ENCODE measurements around the gene ESRRG. TPM values are rescaled to one million over a fixed set of nuclear protein-coding genes. Genes with fewer than 3 reads are reported as not detected.

The ESRRG gene
- total and polyA plus RNA-seq, 12 donors: 1.2 to 18.0 (median 7.4) TPM

GRCh38 chr1:216464489-216464888, 258.7 kb downstream of the ESRRG start:
- TF ChIP-seq POLR2A (IDR thresholded peaks at IDR 0.05): no peak
- TF ChIP-seq CTCF (IDR thresholded peaks at IDR 0.05): no peak
- Histone ChIP-seq H3K27me3 (no peaks in the 10 kb centered on the region), H3K27ac (no peak overlapping the region), H3K4me3 (no peak overlapping the region), H3K36me3 (replicated peaks in 1 of 2) (no peaks in the 10 kb centered on the region), H3K4me1 (replicated peaks in 1 of 2) (no peaks in the 10 kb centered on the region), H3K9me3 (replicated peaks in 1 of 3) (no peaks in the 10 kb centered on the region)
- no peak for DNase-seq
- intact Hi-C loops (cut with DNase I): no loop called here
- WGBS, 4 donors: 44 to 59% (median 50%) methylated on average over 1 of the region's 1 CpG

- 50 to 57% (median 52%) methylated on average over 3 of the region's 3 CpGs for WGBS, 4 donors
- Histone ChIP-seq H3K27ac (no peak overlapping the region), H3K36me3 (replicated peaks in 1 of 2) (no peaks in the 10 kb centered on the region), H3K9me3 (replicated peaks in 1 of 3) (no peaks in the 10 kb centered on the region), H3K4me1 (replicated peaks in 1 of 2) (no peaks in the 10 kb centered on the region), H3K27me3 (no peaks in the 10 kb centered on the region), H3K4me3 (no peak overlapping the region)
- intact Hi-C loops (cut with DNase I): no loop called here
- no peak for DNase-seq
- TF ChIP-seq CTCF (IDR thresholded peaks at IDR 0.05) (no peak), POLR2A (IDR thresholded peaks at IDR 0.05) (no peak)
Measured at GRCh38 chr1:216462066-216462775, 261.0 kb downstream of the ESRRG start.

GRCh38 chr1:216461466-216461865, 261.8 kb downstream of the ESRRG start:
- intact Hi-C loops (cut with DNase I): no loop called here
- no peak for TF ChIP-seq CTCF (IDR thresholded peaks at IDR 0.05)
- no peak for TF ChIP-seq POLR2A (IDR thresholded peaks at IDR 0.05)

GRCh38 chr1:216459651-216460207, 263.5 kb downstream of the ESRRG start:
- no peak for DNase-seq
- TF ChIP-seq CTCF (IDR thresholded peaks at IDR 0.05) (no peak), POLR2A (IDR thresholded peaks at IDR 0.05) (no peak)
- intact Hi-C loops (cut with DNase I): no loop called here

More at GRCh38 chr1:216461466-216461865, 261.8 kb downstream of the ESRRG start:
- no peaks in the 10 kb centered on the region for H3K4me1 ChIP-seq (replicated peaks in 1 of 2)
- H3K36me3 ChIP-seq (replicated peaks in 1 of 2): no peaks in the 10 kb centered on the region
- H3K9me3 ChIP-seq (replicated peaks in 1 of 3): no peaks in the 10 kb centered on the region
- no peaks in the 10 kb centered on the region for H3K27me3 ChIP-seq
- no peak overlapping the region for H3K4me3 ChIP-seq
- DNase-seq: no peak
- no peak overlapping the region for H3K27ac ChIP-seq

More at GRCh38 chr1:216459651-216460207, 263.5 kb downstream of the ESRRG start:
- Histone ChIP-seq H3K27me3 (no peaks in the 10 kb centered on the region), H3K4me1 (replicated peaks in 1 of 2) (no peaks in the 10 kb centered on the region), H3K4me3 (no peak overlapping the region), H3K27ac (no peak overlapping the region), H3K36me3 (replicated peaks in 1 of 2) (no peaks in the 10 kb centered on the region), H3K9me3 (replicated peaks in 1 of 3) (no peaks in the 10 kb centered on the region)
- 75 to 93% (median 83%) methylated on average over 3 of the region's 3 CpGs for WGBS, 4 donors
